PC-9 (cell line): ENCODE data around the gene AGBL5. TPM values are rescaled to one million over a fixed set of nuclear protein-coding genes. Genes with fewer than 3 reads are reported as not detected.

ENCODE experiments used
- BruUV-seq: library from RNA; stranded (reverse); fragments of 400-500 nt; replicated peaks from 2 replicates; lab custom pipeline; 2021; lab: Mats Ljungman, UMichigan
- CTCF ChIA-PET: fragments of 300-600 bp; sonication (Branson Sonifier 250); formaldehyde crosslinking; loops from one replicate; lab custom pipeline; 2022; ENCODE audit warnings: antibody characterized with exemption; lab: Charles Lee
- POLR2A ChIA-PET: fragments of 300-600 bp; sonication (Branson Sonifier 250); formaldehyde crosslinking; loops from one replicate; lab custom pipeline; 2022; ENCODE audit warnings: antibody characterized with exemption; ENCODE audit not compliant: unreplicated experiment; lab: Charles Lee
- DNase-seq, 2 experiments: peaks; one replicate each; pipeline versions ENCODE4 v3.0.0 to v3.0.0-alpha.2; 2015 to 2022; ENCODE audit warnings: mixed read lengths in 1 of 2
- H2AFZ ChIP-seq: fragments of 200-600 bp; sonication (generic); 2 replicates; pipeline ENCODE4 v1.8.1; 2017; ENCODE audit warnings: antibody characterized with exemption
- H3F3A ChIP-seq: fragments of 200-600 bp; sonication (generic); 2 replicates; pipeline ENCODE4 v1.8.1; 2017; ENCODE audit warnings: antibody characterized with exemption, mild to moderate bottlenecking, low read depth; ENCODE audit not compliant: insufficient read depth
- H3K27ac ChIP-seq: fragments of 200-600 bp; sonication (generic); 2 replicates; pipeline ENCODE4 v1.6.1; 2016; ENCODE audit warnings: mixed run types
- H3K27me3 ChIP-seq: fragments of 200-600 bp; sonication (generic); 2 replicates; pipeline ENCODE4 v1.6.1; 2016; ENCODE audit warnings: low read depth, mixed run types; ENCODE audit not compliant: insufficient read depth
- H3K36me3 ChIP-seq: fragments of 200-600 bp; sonication (generic); 2 replicates; pipeline ENCODE4 v1.6.1; 2016; ENCODE audit warnings: low read depth, mixed run types
- H3K4me1 ChIP-seq: fragments of 200-600 bp; sonication (generic); replicated peaks from 2 replicates; pipeline ENCODE4 v1.6.1; 2016; ENCODE audit warnings: mixed run types; ENCODE audit not compliant: insufficient read depth
- H3K4me2 ChIP-seq: fragments of 200-600 bp; sonication (generic); 2 replicates; pipeline ENCODE4 v1.6.1; 2017; ENCODE audit warnings: mixed run types
- H3K4me3 ChIP-seq: fragments of 200-600 bp; sonication (generic); 2 replicates; pipeline ENCODE4 v1.6.1; 2016; ENCODE audit warnings: mixed run types
- H3K79me2 ChIP-seq: fragments of 200-600 bp; sonication (generic); 2 replicates; pipeline ENCODE4 v1.6.1; 2017; ENCODE audit warnings: low read depth, mixed run types
- H3K9me2 ChIP-seq: fragments of 200-600 bp; sonication (generic); 2 replicates; pipeline ENCODE4 v1.8.1; 2017; ENCODE audit warnings: mild to moderate bottlenecking; ENCODE audit not compliant: insufficient read depth
- H3K9me3 ChIP-seq: fragments of 200-600 bp; sonication (generic); 2 replicates; pipeline ENCODE4 v1.8.1; 2016; ENCODE audit warnings: low read depth; ENCODE audit not compliant: insufficient read depth
- H4K20me1 ChIP-seq: fragments of 200-600 bp; sonication (generic); 2 replicates; pipeline ENCODE4 v1.8.1; 2017; ENCODE audit not compliant: insufficient read depth
- EZH2 ChIP-seq: fragments of 200-600 bp; sonication (generic); IDR thresholded peaks from 2 replicates; pipeline ENCODE4 v1.8.0; 2017; ENCODE audit warnings: antibody characterized with exemption, low read depth
- intact Hi-C: fragments of 100-400 bp; cut with micrococcal nuclease; formaldehyde crosslinking; loops from one replicate; pipeline ENCODE4 v1.10.0; 2022; ENCODE audit not compliant: unreplicated experiment
- total RNA-seq: library from RNA; stranded (reverse); gene quantifications from 2 replicates; pipeline ENCODE4 v1.2.3, GENCODE V29; 2021
- TF ChIP-seq, protein P1 (sequence below): fragments of 200-600 bp; sonication (generic); conservative IDR thresholded peaks from 2 replicates; pipeline ENCODE4 v1.6.1; 2017; ENCODE audit warnings: mixed run types, antibody characterized with exemption, mild to moderate bottlenecking, moderate library complexity

AGBL5 gene
- total RNA-seq, 1 experiment from 2014 or later: 63.2 TPM

DNA sequence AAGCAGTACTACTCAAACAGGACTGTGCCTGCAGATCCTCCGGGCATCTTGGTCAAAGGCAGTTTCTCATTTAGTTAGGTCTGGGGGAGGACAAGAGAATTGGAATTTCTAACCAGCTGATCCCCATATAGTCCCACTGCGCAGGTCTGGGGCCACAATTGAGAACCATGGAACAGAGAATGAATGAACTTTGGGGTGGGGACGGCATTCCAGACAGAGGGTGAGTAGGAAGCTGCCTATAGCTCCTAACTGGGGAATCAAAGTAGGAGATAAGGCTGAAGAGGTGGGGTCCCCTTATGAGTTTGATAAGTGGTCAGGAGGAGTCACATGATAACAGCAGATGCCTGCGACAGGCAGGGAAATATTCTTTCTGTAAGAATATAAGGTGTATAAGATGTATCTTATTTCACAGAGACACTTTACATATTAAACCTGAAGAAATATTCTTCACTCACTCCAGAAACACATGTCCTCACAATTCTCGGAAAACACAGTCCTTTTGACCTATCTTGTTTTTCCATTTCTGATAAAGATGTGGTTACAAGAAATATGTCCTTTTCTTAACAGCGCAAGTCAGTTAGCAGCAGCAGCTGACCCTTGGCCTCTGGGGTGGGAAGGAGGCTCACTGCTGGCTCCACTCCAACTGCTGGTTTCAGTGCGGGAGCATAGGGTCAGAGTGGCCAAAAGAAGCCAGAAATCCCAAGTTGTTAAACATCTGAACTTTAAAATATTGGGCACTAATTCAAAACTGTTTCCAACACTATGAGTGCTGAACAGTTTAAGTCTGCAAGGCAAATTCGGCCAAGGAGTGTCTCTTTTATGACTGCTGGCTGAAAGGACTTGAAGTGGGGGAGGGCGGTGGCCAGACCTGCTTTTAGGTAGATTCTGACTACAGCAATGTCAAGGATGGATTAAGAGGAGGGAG is 31.3 kb upstream of the AGBL5 start:
- peak in 1 of 2 experiments; percentile 26 for DNase-seq
- CTCF ChIA-PET: interaction anchor here (0.5 to 0.7 kb wide), 2 partner anchors 58 to 258 kb away, joined by 4 to 5 read pairs; no protein-coding TSS in a partner anchor
- no peaks in the 10 kb centered on the region for H3K9me2 ChIP-seq
- POLR2A ChIA-PET: interaction anchor here (0.6 kb wide), 1 partner anchor 14 kb away, joined by 27 read pairs; no protein-coding TSS in a partner anchor
- no peak overlapping the region for H2AFZ ChIP-seq
- no peak overlapping the region; the same call in 1 of the 2 replicates for H3K4me3 ChIP-seq
- peak overlapping the region; percentile 61 for H3K4me2 ChIP-seq
- peaks cover 55% of the 10 kb centered on the region for H3K4me1 ChIP-seq
- peaks cover 7% of the 10 kb centered on the region; the same call in 1 of the 2 replicates for H3K79me2 ChIP-seq
- no peak for TF ChIP-seq EZH2
- TF ChIP-seq, protein P1, sequence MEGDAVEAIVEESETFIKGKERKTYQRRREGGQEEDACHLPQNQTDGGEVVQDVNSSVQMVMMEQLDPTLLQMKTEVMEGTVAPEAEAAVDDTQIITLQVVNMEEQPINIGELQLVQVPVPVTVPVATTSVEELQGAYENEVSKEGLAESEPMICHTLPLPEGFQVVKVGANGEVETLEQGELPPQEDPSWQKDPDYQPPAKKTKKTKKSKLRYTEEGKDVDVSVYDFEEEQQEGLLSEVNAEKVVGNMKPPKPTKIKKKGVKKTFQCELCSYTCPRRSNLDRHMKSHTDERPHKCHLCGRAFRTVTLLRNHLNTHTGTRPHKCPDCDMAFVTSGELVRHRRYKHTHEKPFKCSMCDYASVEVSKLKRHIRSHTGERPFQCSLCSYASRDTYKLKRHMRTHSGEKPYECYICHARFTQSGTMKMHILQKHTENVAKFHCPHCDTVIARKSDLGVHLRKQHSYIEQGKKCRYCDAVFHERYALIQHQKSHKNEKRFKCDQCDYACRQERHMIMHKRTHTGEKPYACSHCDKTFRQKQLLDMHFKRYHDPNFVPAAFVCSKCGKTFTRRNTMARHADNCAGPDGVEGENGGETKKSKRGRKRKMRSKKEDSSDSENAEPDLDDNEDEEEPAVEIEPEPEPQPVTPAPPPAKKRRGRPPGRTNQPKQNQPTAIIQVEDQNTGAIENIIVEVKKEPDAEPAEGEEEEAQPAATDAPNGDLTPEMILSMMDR: no peak
- H3F3A ChIP-seq: peaks cover 40% of the 10 kb centered on the region
- BruUV-seq: no TSS peak
- no peaks in the 10 kb centered on the region for H4K20me1 ChIP-seq
- no peaks in the 10 kb centered on the region for H3K27me3 ChIP-seq
- intact Hi-C loops: loop anchor here (2.0 to 10.0 kb wide), 2 partner anchors 65 to 265 kb away; no protein-coding TSS in a partner anchor
- peak overlapping the region; percentile 80 for H3K27ac ChIP-seq
- H3K36me3 ChIP-seq: 0 out of 2 replicates have a peak, but pooled peaks cover 5% of the 10 kb centered on the region
- no peaks in the 10 kb centered on the region for H3K9me3 ChIP-seq

DNA sequence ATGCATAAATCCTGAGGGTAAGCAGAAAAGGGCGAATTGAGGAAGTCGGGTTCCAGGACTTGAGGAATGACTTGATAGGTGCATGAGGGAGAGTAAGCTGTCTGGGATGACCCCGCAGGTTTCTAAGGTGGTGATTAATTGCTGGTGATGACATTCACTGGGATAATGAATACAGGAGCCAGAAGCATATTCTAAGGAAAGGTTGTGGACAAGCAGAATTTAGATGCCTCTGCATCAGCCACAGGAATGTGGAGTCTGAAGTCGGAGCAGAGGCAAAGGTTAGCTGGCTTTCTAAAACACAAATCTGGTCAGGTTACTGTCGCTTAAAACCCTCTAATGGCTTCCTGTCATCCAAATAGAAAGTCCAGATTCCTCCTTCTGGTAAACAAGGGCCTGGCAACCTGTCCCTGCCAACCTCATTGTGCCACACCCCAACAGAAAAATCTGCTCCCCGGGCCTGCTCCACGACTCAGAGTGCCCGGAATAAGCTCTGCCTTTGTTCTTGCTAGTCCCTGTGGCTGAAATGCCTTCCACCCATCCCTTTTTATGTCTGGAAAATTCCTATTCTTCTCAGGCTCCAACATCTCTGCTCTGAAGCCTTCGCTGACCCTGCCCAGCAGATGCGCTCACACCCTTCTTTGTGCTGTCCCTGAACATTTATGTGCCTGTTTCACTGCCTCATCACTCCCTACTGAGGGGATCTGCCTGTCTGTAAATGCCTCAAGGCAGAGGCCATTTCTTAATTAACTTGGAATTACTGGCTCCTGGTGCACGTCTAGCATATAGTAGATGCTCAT is 30.0 kb upstream of the AGBL5 start:
- peak overlapping the region; percentile 80 for H3K27ac ChIP-seq
- peak; percentile 89 to 96 for DNase-seq
- no peak overlapping the region for H2AFZ ChIP-seq
- H3F3A ChIP-seq: peaks cover 34% of the 10 kb centered on the region
- intact Hi-C loops: loop anchor here (1.0 to 2.0 kb wide), 2 partner anchors 30 to 63 kb away; partner anchors contain the start of gene AGBL5
- ChIA-PET POLR2A (interaction anchor here (0.6 to 1.0 kb wide), 7 partner anchors 12 to 1483 kb away, joined by 3 to 8 read pairs (median 4); partner anchors contain the start of genes CIB4 and TMEM214), CTCF (interaction anchor here (0.6 kb wide), 2 partner anchors 50 to 794 kb away, joined by 3 to 4 read pairs; no protein-coding TSS in a partner anchor)
- no peaks in the 10 kb centered on the region for H3K9me2 ChIP-seq
- H3K4me1 ChIP-seq: peaks cover 43% of the 10 kb centered on the region
- H3K36me3 ChIP-seq: 0 out of 2 replicates have a peak, but pooled peaks cover 5% of the 10 kb centered on the region
- H3K4me3 ChIP-seq: peak overlapping the region; percentile 9; the same call in 1 of the 2 replicates
- no TSS peak for BruUV-seq
- no peaks in the 10 kb centered on the region for H3K9me3 ChIP-seq
- peaks cover 7% of the 10 kb centered on the region; the same call in 1 of the 2 replicates for H3K79me2 ChIP-seq
- H3K27me3 ChIP-seq: no peaks in the 10 kb centered on the region
- TF ChIP-seq, protein P1: no peak
- no peak for TF ChIP-seq EZH2
- peak overlapping the region; percentile 61 for H3K4me2 ChIP-seq
- H4K20me1 ChIP-seq: no peaks in the 10 kb centered on the region
